K562 (cell line): ENCODE results near the gene TP73. TPM values are rescaled to one million over a fixed set of nuclear protein-coding genes. Genes with fewer than 3 reads are reported as not detected.

Experiments
- ARID1B ChIP-seq: fragments of 450-650 bp; IDR thresholded peaks from 2 replicates; pipeline ENCODE4 v1.6.1; 2016; ENCODE audit warnings: antibody characterized with exemption, mild to moderate bottlenecking, inconsistent platforms
- BRCA1 ChIP-seq, 2 experiments: fragments of 450-650 bp in 1 of 2; sonication (generic) in 1 of 2; formaldehyde crosslinking in 1 of 2; IDR thresholded peaks; 2 replicates each; pipeline versions ENCODE4 v1.5.0 to v1.6.1; 2017 to 2020; ENCODE audit warnings: mild to moderate bottlenecking in 1 of 2, missing genetic modification reagents in 1 of 2
- DACH1 ChIP-seq: fragments of 450-650 bp; IDR thresholded peaks from 2 replicates; pipeline ENCODE4 v1.6.1; 2018; ENCODE audit not compliant: partially characterized antibody
- FIP1L1 ChIP-seq: fragments of 200-400 bp; formaldehyde crosslinking; IDR thresholded peaks from 2 replicates; pipeline ENCODE4 v1.6.1; 2018; ENCODE audit warnings: mild to moderate bottlenecking, low read depth, low read length; ENCODE audit not compliant: poor library complexity, severe bottlenecking
- HDAC2 ChIP-seq: fragments of 450-650 bp; IDR thresholded peaks from 2 replicates; pipeline ENCODE4 v1.6.1; 2016; ENCODE audit warnings: mild to moderate bottlenecking
- HDAC3 ChIP-seq: fragments of 450-650 bp; IDR thresholded peaks from 2 replicates; pipeline ENCODE4 v1.6.1; 2018; ENCODE audit warnings: borderline replicate concordance, mild to moderate bottlenecking, moderate library complexity; ENCODE audit not compliant: partially characterized antibody
- HNRNPUL1 ChIP-seq: fragments of 200-400 bp; formaldehyde crosslinking; IDR thresholded peaks from 2 replicates; pipeline ENCODE4 v1.6.1; 2017; ENCODE audit warnings: low read length
- HSF4 ChIP-seq: fragments of 250-450 bp; sonication (Bioruptor Pico); IDR thresholded peaks from 2 replicates; pipeline ENCODE4 v2.1.2; 2022; ENCODE audit warnings: mild to moderate bottlenecking, moderate library complexity, borderline replicate concordance
- KAT2B ChIP-seq: IDR thresholded peaks from one replicate; pipeline ENCODE4 v1.6.1; 2012; ENCODE audit warnings: low read depth, mild to moderate bottlenecking, control low read depth, inconsistent platforms, low read length, moderate library complexity
- KAT7 ChIP-seq: sonication (generic); formaldehyde crosslinking; IDR thresholded peaks from 2 replicates; pipeline ENCODE4 v1.8.0; 2022; ENCODE audit warnings: missing genetic modification reagents, mild to moderate bottlenecking, borderline replicate concordance
- MCM3 ChIP-seq: fragments of 450-650 bp; IDR thresholded peaks from 2 replicates; pipeline ENCODE4 v1.6.1; 2016
- NR4A1 ChIP-seq, 2 experiments: fragments of 250-450 bp in 1 of 2; fragments of 450-650 bp in 1 of 2; sonication (Bioruptor Pico) in 1 of 2; IDR thresholded peaks; 2 replicates each; pipeline versions ENCODE4 v1.4.0 to v1.6.1; 2016 to 2020; ENCODE audit warnings: mild to moderate bottlenecking in 2 of 2, missing compliant biosample characterization in 1 of 2, missing genetic modification characterization in 1 of 2, moderate library complexity in 1 of 2
- SIN3A ChIP-seq, 2 experiments: fragments of 150-350 bp in 1 of 2; IDR thresholded peaks; 2 replicates each; pipeline ENCODE4 v1.6.1; 2011 to 2016; ENCODE audit warnings: borderline replicate concordance in 2 of 2, low read depth in 2 of 2, low read length in 2 of 2, mild to moderate bottlenecking in 2 of 2, moderate library complexity in 2 of 2; ENCODE audit not compliant: control insufficient read depth in 1 of 2
- SMAD4 ChIP-seq: fragments of 250-450 bp; sonication (Bioruptor Pico); conservative IDR thresholded peaks from 2 replicates; pipeline ENCODE4 v1.8.0; 2021; ENCODE audit warnings: inconsistent platforms, mild to moderate bottlenecking, moderate library complexity
- ZKSCAN1 ChIP-seq: fragments of 150-350 bp; IDR thresholded peaks from 2 replicates; pipeline ENCODE4 v1.6.1; 2016; ENCODE audit warnings: low read depth, low read length
- ZNF165 ChIP-seq: fragments of 250-450 bp; sonication (Bioruptor Pico); IDR thresholded peaks from 2 replicates; pipeline ENCODE4 v1.4.0; 2020; ENCODE audit warnings: borderline replicate concordance
- ZNF217 ChIP-seq: sonication (generic); formaldehyde crosslinking; IDR thresholded peaks from 2 replicates; pipeline ENCODE4 v1.8.0; 2022; ENCODE audit warnings: mild to moderate bottlenecking, missing genetic modification reagents
- ZNF263 ChIP-seq: sonication (generic); formaldehyde crosslinking; IDR thresholded peaks from 2 replicates; pipeline ENCODE4 v1.8.0; 2022; ENCODE audit warnings: mild to moderate bottlenecking, missing genetic modification reagents, borderline replicate concordance
- ZNF583 ChIP-seq: fragments of 250-450 bp; sonication (Bioruptor Pico); IDR thresholded peaks from 2 replicates; pipeline ENCODE4 v1.4.0; 2020
- polyA plus RNA-seq, 8 experiments: library from polyadenylated mRNA; depleted of rRNA in 4 of 8; stranded (reverse) in 5 of 8; unstranded in 3 of 8; fragments of >200 nt; fragmentation: Nextera tagmentation in 2 of 8; fragmentation: Illumina TruSeq in 1 of 8; extraction: Ambion mirVana in 2 of 8; extraction: Trizol in 1 of 8; gene quantifications; 2 replicates each; pipeline versions ENCODE4 v1.2.1 to v1.2.3, GENCODE V29; 2011 to 2014; ENCODE audit warnings: inconsistent platforms in 1 of 8, missing spikeins in 1 of 8
- total RNA-seq, 7 experiments: library from RNA; depleted of rRNA in 6 of 7; stranded (reverse); fragments of >200 nt in 6 of 7; fragmentation: Illumina TruSeq in 2 of 7; extraction: Trizol in 2 of 7; gene quantifications; 2 replicates each; pipeline versions ENCODE4 v1.2.1 to v1.2.3, GENCODE V29; 2011 to 2021; ENCODE audit warnings: low replicate concordance in 1 of 7
- TF ChIP-seq, protein P1 (sequence below): fragments of 450-650 bp; IDR thresholded peaks from 2 replicates; pipeline ENCODE4 v1.6.1; 2017; ENCODE audit warnings: mild to moderate bottlenecking, moderate library complexity
- TF ChIP-seq, protein P2 (sequence below): sonication (generic); formaldehyde crosslinking; IDR thresholded peaks from 2 replicates; pipeline ENCODE4 v1.8.1; 2023; ENCODE audit warnings: missing genetic modification reagents, mild to moderate bottlenecking, borderline replicate concordance

TP73 gene
- total and polyA plus RNA-seq, 9 of the 15 experiments (the other 6 are each of a cell fraction or from before 2014, with no cell fraction given) = 0.07 to 1.6 (median 0.40) TPM; not detected in 2

DNA sequence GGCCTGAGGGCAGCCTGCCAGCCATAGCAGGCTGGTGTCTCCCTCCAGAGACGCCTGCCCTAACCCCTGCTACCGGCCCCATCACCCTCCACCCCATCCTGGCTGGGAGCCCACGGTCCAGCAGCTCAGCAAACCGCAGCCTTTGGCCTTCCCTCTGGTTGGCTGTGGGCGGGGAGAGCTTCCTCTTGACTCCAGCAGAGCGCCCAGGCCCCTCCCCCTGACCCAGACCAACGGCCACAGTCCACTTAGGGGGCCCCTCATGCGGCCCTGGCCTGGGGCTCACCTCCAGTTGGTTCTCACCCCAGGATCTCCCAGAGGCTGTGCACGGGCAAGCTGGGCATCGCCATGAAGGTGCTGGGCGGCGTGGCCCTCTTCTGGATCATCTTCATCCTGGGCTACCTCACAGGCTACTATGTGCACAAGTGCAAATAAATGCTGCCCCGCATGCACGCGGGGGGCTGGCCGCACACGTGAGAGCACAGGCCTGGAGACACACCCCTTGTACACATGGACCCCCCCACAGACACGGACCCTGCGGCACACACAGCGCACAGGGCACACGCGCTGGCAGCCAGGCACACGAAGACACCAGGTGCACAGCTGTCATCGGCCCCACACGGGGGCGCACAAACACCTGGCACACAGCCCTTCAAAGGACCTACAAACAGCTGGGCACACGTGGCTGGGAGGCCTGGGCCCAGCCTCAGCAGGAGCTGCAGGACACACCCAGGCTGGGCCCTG is 123.3 kb downstream of the TP73 start (continued):
- TF ChIP-seq BRCA1 (IDR thresholded peaks at IDR 0.05) (no peak), BRCA1 (CRISPR knock-in tag; IDR thresholded peaks at IDR 0.05) (no peak), ZNF583 (CRISPR knock-in tag) (peak; percentile 77; the same call in 1 of the 2 replicates), HNRNPUL1 (no peak), KAT2B (peak; percentile 53), HDAC3 (no peak), HDAC2 (peak; percentile 61), ZNF263 (CRISPR knock-in tag) (peak; percentile 29; the same call in 1 of the 2 replicates), FIP1L1 (peak; percentile 90), MCM3 (no peak), ZNF165 (CRISPR knock-in tag) (no peak), ARID1B (peak; percentile 31; the same call in 1 of the 2 replicates), HSF4 (CRISPR knock-in tag) (peak; percentile 77), DACH1 (peak; percentile 95), ZNF217 (CRISPR knock-in tag) (0 out of 2 replicates have a peak, but pooled peaks have one; percentile 3), ZKSCAN1 (peak; percentile 22; the same call in 1 of the 2 replicates), KAT7 (CRISPR knock-in tag) (peak; percentile 94; the same call in 1 of the 2 replicates), NR4A1 (CRISPR knock-in tag; IDR thresholded peaks at IDR 0.05) (0 out of 2 replicates have a peak, but pooled peaks have one; percentile 52), NR4A1 (tag; IDR thresholded peaks at IDR 0.05) (peak; percentile 91), SIN3A (IDR thresholded peaks at IDR 0.05; ENCODE audit: borderline replicate concordance in 2 of 2, control insufficient read depth in 1 of 2, low read depth in 2 of 2, low read length in 2 of 2) (peak; percentile 82 to 86; a peak in 2 of 4 replicates), SMAD4 (CRISPR knock-in tag) (peak; percentile 88)
- TF ChIP-seq, protein P1, sequence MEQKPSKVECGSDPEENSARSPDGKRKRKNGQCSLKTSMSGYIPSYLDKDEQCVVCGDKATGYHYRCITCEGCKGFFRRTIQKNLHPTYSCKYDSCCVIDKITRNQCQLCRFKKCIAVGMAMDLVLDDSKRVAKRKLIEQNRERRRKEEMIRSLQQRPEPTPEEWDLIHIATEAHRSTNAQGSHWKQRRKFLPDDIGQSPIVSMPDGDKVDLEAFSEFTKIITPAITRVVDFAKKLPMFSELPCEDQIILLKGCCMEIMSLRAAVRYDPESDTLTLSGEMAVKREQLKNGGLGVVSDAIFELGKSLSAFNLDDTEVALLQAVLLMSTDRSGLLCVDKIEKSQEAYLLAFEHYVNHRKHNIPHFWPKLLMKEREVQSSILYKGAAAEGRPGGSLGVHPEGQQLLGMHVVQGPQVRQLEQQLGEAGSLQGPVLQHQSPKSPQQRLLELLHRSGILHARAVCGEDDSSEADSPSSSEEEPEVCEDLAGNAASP = no peak
- TF ChIP-seq, protein P2, sequence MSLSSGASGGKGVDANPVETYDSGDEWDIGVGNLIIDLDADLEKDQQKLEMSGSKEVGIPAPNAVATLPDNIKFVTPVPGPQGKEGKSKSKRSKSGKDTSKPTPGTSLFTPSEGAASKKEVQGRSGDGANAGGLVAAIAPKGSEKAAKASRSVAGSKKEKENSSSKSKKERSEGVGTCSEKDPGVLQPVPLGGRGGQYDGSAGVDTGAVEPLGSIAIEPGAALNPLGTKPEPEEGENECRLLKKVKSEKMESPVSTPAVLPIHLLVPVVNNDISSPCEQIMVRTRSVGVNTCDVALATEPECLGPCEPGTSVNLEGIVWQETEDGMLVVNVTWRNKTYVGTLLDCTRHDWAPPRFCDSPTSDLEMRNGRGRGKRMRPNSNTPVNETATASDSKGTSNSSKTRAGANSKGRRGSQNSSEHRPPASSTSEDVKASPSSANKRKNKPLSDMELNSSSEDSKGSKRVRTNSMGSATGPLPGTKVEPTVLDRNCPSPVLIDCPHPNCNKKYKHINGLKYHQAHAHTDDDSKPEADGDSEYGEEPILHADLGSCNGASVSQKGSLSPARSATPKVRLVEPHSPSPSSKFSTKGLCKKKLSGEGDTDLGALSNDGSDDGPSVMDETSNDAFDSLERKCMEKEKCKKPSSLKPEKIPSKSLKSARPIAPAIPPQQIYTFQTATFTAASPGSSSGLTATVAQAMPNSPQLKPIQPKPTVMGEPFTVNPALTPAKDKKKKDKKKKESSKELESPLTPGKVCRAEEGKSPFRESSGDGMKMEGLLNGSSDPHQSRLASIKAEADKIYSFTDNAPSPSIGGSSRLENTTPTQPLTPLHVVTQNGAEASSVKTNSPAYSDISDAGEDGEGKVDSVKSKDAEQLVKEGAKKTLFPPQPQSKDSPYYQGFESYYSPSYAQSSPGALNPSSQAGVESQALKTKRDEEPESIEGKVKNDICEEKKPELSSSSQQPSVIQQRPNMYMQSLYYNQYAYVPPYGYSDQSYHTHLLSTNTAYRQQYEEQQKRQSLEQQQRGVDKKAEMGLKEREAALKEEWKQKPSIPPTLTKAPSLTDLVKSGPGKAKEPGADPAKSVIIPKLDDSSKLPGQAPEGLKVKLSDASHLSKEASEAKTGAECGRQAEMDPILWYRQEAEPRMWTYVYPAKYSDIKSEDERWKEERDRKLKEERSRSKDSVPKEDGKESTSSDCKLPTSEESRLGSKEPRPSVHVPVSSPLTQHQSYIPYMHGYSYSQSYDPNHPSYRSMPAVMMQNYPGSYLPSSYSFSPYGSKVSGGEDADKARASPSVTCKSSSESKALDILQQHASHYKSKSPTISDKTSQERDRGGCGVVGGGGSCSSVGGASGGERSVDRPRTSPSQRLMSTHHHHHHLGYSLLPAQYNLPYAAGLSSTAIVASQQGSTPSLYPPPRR = peak; percentile 88; the same call in 1 of the 2 replicates
